GM19468 (cell line): ENCODE results near the gene KLHL29.
A peak's percentile ranks its signal among the peaks of the same experiment; 100 is the strongest.

Source experiments
- ATAC-seq: cut with Tn5 transposase; IDR thresholded peaks from one replicate; pipeline ENCODE4 v1.9.1; 2021; ENCODE audit warnings: mild to moderate bottlenecking, moderate library complexity, moderate number of reproducible peaks; ENCODE audit not compliant: unreplicated experiment; ENCODE audit errors: extremely low read depth

KLHL29 gene

DNA sequence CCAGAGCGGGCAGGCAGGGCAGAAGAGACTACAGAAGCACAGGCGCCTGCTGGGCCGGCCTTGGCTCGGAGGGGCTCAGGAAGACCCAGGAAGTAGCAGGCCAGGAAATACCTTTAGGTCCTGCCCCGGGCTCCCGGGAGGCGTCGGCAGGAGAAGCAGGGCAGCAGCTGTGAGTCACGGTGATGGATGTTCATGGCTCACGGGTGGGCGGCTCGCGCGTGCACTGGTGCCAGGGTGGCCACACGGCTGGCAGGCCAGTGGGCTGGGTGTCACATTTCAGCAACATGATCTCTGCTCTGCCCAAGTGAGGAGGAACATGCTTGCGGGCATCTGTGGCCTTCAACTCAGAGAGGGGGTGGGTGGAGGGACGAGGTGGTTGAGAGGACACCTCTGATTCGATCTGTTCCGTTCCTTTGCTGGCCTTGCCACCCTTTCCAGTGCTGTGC is 139.3 kb downstream of the KLHL29 start:
- ATAC-seq: no peak

DNA sequence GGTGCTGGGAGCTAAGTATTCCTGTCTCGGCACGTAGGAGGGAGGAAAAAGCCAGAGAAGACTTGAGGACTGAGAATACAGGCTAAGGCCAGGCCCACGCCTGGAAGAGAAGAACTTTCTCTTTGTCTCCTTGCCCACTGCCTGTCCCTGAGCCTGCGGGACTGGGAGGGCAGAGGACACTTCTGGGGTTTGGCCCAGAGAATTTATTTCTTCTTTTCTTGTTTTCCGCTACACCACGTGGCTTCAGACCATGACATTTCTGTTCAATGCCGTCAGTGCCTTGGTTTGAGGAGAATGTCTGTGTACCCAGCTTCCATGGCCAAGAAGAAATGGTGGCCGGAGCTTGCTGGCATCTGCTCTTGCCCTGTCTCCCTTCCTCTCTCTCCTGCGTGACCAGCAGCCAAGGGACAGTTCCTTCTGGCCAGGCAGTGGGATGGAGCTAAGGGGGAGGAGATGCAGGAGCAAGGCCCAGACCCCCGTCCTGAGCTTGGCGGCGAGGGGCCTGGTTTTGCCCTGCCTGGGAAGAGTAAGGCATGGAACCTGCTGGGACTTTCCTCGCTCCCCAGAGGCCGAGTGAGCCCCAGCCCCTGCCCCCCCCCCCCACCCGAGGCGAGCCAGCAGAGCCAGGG is 140.3 kb downstream of the KLHL29 start:
- ATAC-seq: no peak

- no peak for ATAC-seq
Measured at GRCh38 chr2:23526114-23526513, 141.1 kb downstream of the KLHL29 start.

DNA sequence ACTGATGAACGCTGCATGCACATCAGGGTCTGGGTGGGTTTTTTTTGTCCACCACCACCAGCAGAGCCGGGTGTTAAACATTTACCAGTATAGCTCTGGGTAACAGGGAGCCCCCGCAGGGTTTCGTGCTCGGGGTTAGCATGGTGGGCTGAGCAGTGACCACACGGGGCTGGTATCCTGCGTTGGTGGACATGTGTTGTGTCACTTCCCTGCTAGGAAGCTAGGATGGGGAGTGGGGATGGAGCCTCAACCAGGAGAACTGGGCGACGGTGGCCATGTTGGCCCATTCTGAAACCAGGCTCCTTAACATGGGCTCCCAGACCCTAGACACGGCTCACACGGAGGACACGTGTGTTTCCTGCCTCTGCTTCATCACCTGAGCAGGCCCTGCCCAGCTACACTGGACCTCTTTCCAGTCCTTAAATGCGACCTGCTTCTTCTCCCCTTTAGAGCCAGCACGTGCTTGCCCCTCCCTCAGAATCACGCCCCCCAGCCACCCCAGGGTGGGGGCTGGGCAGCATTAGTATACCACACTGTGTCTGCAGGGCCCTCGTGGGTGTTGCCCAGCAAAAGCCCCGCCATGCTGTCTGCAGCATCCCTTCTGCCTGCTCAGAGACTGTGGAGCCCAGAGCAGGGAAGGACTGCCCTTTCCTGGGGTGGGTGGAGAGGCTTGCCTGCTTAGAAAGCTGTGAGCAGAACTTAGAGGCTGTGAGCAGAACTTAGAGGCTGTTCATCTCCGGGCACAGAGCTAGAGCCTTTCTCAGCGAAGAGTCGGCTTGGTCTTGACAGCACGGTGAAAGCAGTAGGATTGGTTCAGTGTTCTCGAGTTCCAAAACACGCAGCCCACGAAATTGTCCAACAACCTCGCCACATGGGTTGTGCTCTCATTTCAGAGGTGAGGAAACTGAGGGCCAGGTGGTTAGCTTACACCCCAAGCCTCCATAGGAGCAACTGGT is 142.1 kb downstream of the KLHL29 start:
- no peak for ATAC-seq

DNA sequence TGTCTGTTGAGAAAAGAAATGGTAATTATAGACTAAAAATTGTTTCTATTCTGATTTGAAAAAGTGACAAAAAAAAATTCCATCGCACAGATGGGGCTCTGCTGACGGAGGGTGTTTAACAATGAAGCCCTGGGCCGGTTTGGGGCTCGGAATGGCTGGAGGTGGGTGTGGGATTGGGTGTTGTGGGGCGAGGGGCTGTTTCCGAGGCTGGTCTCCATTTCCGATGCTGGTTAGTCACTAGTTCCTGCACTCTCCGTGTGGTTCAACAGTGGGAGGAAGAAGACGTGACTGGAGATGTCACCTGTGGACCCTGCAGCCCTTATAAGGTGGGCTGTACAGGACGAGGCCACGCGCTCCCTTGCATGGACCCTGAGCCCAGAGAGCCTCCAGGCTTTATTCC is 143.2 kb downstream of the KLHL29 start:
- ATAC-seq: no peak

DNA sequence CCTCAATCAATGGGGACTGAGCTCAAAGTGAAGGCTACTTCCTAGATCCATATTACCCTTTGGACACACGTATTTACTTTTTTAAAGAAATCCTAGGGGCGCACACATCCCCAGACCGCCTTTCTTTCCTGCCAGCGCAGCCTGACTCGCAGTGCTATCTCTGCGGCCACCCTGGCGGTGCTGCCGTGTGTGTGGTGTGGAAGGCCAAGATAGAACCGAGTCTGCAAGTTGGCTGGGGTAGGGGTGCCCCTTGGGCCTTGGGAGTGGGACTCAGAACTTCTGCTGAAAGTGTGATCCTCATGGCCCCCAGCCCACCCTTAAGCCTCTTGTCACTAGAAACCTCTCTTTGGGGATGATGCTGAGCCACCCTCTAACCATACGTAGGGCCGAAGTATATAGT is 143.7 kb downstream of the KLHL29 start:
- no peak for ATAC-seq

GRCh38 chr2:23529659-23530058 is 144.7 kb downstream of the KLHL29 start:
- no peak for ATAC-seq

DNA sequence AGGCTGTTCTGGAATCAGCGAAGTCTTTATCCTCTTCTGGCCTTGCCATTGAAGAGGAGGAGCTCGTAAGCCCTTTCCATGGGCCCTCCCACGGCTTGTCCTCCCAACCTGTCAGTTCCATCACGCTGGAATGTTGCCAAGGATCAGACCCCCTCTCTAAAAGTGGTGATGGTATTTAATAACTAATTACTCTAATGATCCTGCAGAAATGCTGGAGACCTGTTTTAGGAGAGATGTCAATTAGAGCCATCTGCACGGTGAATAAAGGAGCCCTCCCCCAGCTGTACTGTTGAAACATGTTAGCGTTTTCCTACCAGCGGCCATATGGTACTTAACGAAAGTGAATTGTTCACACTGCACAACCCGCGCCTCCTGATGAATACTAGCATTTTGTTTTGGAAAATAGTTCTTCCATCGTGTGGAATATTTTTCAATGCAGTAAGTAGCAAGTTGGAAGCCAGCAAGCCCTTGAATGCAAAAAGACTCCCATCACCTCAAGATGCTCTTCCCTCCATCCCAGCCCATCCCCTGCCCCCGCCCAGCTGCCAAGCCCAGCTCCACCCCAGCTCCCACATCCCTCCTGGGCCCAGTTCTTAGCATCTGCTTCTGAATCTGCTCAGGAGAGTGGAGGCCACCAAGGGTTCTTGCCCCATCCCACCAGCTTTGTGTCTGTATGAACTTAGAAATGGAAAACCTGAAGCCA is 145.4 kb downstream of the KLHL29 start:
- ATAC-seq: no peak

DNA sequence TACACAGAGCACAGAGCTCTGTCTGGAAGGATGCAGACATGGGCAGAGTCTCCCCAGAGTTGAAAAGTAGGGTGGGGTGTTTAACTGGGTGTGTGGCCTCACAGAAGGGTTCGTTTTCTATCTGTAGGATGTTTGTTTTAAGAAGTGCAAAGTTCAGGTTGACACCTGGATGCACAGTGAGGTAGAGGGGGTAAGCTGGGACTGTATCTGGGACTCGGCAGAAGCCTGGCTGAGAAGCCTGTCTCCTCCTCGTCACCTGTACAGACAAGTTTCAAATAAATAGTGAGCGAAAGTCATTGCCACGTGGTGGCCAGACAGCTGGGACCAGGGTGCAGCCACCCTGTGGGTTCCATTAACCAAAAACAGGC is 145.9 kb downstream of the KLHL29 start:
- ATAC-seq: no peak

GRCh38 chr2:23531280-23531679 is 146.3 kb downstream of the KLHL29 start:
- ATAC-seq: no peak

DNA sequence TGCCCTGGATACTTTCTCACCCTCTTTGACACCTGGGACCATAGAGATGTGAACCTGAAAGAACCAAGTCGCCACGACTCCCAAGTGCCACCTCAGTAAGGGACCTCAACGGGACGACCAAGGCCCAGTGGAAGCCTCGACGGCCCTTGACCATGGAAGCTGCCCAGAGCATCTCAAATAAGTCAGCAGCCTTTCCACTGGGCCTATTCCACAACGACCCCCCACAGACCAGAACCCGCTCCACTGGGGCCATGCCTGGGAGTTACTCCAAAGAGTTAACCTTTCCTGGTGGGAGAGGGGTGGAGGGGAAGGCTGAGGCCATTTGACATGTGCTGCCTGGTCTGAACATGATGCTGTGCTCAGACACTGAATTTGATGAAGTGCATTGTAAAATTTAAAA is 146.9 kb downstream of the KLHL29 start:
- no peak for ATAC-seq

- peak; percentile 44 for ATAC-seq
Measured at GRCh38 chr2:23532391-23533337, 147.7 kb downstream of the KLHL29 start.

DNA sequence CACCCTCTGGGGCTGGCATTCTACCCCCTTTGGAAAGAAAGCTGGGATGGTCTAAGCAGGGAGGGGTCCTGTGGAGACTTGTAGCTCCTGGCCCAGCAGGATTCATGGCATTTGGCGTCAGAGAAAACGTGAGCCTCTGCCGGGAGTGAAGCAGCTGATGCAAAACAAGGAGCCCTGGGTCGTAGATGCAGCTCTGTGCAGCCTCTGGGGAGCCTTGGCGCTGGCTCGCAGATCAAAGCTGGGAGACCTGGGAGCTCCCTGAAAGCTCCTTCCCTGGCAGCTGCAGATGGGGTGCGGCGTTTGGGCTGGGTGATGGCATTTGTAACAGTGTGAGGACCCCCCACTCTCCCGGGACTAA is 148.3 kb downstream of the KLHL29 start:
- no peak for ATAC-seq

DNA sequence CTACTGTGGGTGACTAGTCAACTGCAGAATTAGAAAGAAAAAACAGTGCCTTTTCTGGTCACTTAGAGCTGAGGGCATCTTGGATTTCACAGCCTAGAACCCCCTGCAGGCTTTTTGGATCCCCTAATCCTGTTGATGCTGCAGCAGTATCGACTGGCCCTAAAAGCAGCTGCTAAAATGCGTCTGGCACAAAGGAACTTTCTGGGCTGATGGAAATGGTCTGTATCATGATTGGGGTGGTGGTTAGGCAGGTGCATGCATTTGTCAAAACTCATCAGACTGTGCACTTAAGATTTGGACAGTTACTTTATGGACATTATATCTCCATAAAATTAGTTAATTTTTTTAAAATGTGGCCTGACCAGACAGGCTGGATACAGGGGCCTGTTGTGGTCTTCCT is 149.8 kb downstream of the KLHL29 start:
- ATAC-seq: no peak

DNA sequence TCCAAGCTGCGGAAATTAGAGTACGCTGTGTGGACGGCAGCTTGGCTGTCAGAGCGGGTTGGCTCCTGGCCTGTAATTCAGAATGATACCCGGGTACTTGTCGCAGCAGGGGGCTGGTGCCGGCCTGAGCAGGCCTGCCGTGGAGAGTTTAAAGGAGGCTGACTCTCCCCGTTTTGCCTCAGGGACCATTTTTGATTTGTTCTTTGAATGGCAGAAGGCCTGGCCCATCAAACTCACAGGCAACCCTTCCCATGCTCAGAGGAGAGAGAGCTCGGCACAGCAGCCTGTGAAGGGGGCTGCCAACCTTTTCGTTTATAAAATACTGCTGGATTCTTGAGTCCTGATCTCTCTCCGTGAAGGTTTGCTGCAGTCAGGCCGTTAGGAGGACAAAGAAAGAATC is 151.3 kb downstream of the KLHL29 start:
- no peak for ATAC-seq

GRCh38 chr2:23537991-23538390 is 153.0 kb downstream of the KLHL29 start:
- ATAC-seq: no peak

- ATAC-seq: no peak
Measured at GRCh38 chr2:23538566-23538965, 153.6 kb downstream of the KLHL29 start.

DNA sequence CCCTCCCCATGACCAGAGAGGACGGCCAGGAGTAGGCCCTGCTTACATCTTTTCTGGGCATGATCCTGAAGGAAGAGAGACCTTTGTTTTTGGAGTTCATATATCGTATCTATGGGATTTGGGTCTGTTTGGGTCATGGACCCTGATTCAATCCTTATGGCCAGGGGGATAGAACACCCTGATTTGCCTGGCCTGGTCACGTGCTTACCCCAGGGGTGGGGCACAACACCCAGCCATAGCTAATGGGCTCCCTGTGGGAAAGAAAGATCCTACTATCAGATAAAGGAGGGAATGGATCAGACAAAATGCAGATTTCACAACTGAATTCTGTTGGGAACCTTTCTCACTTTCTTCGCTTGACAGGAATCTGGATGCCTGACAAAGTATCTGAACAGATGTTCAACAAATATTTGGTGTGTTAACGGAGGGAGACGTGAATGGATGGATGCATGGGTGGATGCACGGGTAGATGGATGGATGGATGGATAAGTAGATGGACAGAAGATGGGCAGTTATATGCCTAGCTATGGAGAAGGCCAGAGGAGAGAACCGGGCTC is 155.9 kb downstream of the KLHL29 start:
- ATAC-seq: no peak

DNA sequence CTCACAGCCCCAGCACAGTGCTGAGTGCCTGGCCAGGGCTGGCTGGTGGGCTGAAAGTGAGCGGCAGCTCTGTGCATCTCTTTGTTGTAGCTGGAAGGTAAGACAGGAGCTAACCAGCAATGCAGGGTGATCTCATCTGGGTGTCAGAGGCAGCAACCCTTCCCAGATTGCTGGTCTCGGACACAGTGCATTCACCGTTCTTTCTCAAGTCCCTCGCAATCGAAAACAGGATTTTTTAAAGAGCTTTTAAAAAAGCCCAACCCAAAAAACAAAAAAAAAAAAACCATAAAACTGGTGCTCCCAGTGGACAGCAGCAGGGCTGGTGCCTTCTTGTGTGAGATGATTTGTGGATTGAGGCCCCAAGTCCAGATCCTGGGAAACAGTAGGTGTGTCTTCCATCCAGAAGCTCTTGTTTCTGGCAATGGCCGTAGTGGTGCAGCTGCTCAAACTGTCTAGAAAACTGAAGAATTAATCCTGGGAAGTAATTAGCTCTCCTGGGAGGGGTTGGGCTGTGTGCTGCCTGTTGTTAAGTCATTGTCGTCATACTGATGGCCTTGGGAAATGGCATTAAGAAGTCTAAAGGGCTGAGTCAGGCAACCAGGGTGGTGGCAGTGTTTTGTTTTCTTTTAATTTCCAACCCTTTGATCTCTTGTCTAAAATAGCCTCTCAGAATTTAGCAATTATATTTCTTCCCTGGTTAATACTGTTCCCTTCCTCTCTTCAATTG is 156.7 kb downstream of the KLHL29 start:
- no peak for ATAC-seq
